GM12875 (cell line): ENCODE results near the gene CACNA2D3.

Experiments
- H3K4me3 ChIP-seq: one replicate; pipeline ENCODE4 v1.5.1; 2011; ENCODE audit warnings: low read depth, low read length, control low read depth
- TF ChIP-seq, protein P1 (sequence below): IDR thresholded peaks from 2 replicates; pipeline ENCODE4 v1.5.1; 2011; ENCODE audit warnings: low read depth, mild to moderate bottlenecking, control low read depth, inconsistent platforms, low read length, moderate library complexity, borderline replicate concordance; ENCODE audit not compliant: insufficient read depth

Gene CACNA2D3

DNA sequence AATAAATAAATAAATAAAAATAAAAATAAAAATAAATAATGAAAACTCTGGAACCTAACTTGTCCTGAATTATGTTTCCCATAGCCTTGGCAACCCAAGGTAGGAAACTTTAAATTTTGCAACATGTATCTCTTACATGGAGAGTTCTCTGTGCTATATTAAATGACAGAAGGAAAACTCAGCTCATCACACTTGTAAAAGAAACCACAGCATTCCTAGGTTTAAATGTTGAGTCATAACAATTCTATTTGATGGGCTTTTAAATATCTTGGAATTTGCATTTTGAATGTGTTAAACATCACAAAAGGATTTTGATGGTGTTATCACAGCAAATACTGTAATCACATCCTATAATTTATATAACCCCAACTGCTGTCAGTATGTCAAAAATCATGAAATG is 661.3 kb downstream of the CACNA2D3 start:
- TF ChIP-seq, protein P1, sequence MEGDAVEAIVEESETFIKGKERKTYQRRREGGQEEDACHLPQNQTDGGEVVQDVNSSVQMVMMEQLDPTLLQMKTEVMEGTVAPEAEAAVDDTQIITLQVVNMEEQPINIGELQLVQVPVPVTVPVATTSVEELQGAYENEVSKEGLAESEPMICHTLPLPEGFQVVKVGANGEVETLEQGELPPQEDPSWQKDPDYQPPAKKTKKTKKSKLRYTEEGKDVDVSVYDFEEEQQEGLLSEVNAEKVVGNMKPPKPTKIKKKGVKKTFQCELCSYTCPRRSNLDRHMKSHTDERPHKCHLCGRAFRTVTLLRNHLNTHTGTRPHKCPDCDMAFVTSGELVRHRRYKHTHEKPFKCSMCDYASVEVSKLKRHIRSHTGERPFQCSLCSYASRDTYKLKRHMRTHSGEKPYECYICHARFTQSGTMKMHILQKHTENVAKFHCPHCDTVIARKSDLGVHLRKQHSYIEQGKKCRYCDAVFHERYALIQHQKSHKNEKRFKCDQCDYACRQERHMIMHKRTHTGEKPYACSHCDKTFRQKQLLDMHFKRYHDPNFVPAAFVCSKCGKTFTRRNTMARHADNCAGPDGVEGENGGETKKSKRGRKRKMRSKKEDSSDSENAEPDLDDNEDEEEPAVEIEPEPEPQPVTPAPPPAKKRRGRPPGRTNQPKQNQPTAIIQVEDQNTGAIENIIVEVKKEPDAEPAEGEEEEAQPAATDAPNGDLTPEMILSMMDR, result no peak
- no peak overlapping the region for H3K4me3 ChIP-seq

DNA sequence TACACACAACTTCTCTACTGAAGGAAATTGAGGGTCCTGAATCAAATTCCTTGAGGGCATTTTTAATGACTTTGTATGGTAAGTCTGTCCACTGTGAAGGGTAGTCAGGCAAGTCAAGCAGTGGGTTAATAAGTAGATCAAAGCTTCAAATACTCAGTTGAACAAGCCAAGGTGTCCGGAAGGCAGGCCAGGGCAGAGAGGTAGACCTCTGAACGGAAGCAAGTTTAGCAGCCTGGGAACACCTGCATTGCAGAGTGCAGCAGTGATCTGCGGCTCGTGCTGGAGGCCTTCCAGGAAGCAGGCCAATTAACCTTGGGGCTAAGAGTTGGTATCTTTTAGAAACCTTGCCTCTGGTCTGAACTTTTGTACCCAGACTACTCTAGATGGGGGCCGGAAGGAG is 661.7 kb downstream of the CACNA2D3 start:
- TF ChIP-seq, protein P1, result no peak
- H3K4me3 ChIP-seq, result no peak overlapping the region

DNA sequence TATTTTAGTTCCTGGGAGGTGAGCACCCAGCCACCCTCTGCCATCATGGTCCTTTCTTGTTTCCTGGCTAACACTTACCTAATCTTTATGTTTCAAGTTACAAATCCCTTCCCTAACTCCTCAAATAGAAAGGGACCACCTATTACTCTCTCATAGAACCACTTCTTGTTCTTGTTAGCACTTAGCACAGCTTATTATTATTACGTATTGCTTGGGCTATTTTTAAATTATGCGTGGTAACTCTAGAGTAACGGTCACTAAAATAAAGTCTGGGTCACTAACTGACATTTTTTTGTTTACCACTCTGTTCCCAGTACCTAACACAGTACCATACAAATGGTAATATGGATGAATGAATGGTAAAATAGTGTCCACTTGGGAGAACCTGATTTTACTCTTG is 663.6 kb downstream of the CACNA2D3 start:
- TF ChIP-seq, protein P1, result no peak
- no peak overlapping the region for H3K4me3 ChIP-seq

DNA sequence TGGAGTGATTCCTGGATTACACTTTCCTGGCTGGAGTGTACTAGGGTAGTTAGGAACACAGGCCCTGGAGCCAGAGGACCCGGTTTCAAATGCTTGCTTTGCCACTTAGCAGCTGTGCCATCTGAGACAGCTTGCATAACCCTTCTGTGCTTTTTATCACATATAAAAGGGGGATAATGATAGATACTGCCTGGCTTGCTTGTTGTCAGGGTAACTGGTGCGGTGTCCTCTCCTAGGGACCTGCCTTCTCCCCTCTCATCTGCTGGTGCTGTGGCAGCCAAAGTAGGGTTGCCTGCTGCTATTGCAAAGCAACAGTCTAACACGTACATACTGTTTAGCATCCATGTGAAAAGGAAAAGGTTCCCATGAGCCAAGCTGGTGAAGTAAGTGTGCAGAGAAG is 667.7 kb downstream of the CACNA2D3 start:
- TF ChIP-seq, protein P1, result no peak
- no peak overlapping the region for H3K4me3 ChIP-seq

DNA sequence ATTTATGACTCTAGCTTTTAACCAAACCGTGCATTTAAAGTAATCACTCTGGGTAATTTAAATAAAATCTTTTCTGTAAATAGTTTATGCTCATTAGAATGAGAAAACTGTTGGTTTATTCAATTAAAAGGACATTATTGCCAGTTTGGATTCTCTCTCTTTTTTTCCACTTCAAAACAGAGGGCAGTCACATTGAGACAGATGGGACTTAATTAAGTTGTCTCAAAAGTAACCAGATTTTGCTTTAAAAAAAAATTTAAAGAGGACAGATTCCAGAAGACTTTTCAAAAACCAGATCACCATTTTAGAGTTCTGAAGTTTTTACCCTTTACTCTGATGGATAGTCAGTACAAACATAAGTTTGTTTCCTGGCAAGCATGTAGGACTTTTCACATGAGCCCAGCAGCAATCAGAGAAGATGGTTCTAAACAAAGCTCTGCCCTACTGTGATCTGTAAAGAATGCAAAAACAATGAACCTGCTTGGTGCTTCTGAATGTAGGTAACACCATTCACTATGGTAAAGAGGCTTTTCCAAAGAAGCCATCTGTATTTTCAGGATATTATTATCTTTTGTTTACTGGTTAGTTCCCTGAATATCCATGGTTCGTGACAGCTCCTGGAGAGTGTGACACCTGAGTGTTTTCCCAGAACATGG is 669.3 kb downstream of the CACNA2D3 start:
- no peak overlapping the region for H3K4me3 ChIP-seq
- TF ChIP-seq, protein P1, result no peak

DNA sequence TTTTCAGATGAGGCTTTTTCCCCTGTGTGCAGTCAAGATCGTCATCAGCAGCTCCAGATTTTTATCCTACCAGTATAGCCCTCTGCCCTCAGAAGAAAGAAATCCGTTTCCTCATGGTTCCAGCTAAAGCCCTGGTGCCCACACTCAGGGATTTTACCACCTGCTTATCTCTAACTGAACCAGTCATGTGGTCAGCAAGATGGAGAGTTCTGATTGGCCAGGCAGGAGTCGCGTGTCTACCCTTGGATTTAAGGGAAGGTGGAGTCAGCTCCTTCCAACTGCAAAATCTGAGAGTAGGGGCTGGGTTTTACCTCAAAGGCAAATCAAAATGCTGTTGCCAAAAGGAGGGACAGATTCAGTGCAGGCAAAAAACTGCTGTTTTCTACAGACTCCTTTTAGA is 670.2 kb downstream of the CACNA2D3 start:
- TF ChIP-seq, protein P1, result no peak
- H3K4me3 ChIP-seq, result no peak overlapping the region

DNA sequence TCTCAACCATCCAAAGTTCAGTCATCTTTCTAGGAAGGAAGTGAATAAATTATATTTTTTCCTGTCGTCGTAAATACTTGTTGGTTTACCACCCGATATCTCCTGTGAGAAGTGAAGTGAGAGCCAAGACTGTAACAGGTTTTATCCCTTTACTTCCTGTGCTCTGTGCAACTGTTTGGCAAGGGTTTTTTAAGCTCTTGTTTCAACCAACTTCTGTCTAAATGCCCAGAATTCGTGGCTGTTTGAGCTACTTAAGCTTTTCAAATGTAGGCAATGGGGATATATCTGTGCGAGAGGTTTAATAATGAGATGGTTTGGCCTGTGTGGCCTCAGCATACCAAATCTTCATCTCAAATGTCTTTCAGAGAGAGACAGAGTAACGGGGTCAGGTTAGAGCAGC is 670.8 kb downstream of the CACNA2D3 start:
- no peak overlapping the region for H3K4me3 ChIP-seq
- TF ChIP-seq, protein P1, result no peak
